K562 (cell line): ENCODE data around the gene SCYL1. TPM values are rescaled to one million over a fixed set of nuclear protein-coding genes. Genes with fewer than 3 reads are reported as not detected.

Experiments used
- EGR1 ChIP-seq: fragments of 450-650 bp; conservative IDR thresholded peaks from 2 replicates; pipeline ENCODE4 v1.6.1; 2017; ENCODE audit warnings: mild to moderate bottlenecking
- FOS ChIP-seq: IDR thresholded peaks from 3 replicates; pipeline ENCODE4 v1.6.1; 2011; ENCODE audit not compliant: insufficient read length; ENCODE audit errors: extremely low read depth
- GTF2F1 ChIP-seq: IDR thresholded peaks from 2 replicates; pipeline ENCODE4 v1.6.1; 2011; ENCODE audit warnings: low read depth, low read length, improper control_type of control experiment
- HMG20A ChIP-seq: fragments of 450-650 bp; formaldehyde crosslinking; conservative IDR thresholded peaks from 2 replicates; pipeline ENCODE4 v1.4.0; 2020; ENCODE audit warnings: mild to moderate bottlenecking, mixed read lengths
- IRF2 ChIP-seq: sonication (generic); formaldehyde crosslinking; IDR thresholded peaks from 2 replicates; pipeline ENCODE4 v1.8.1; 2022; ENCODE audit warnings: mild to moderate bottlenecking, missing genetic modification reagents
- JUND ChIP-seq, 2 experiments: IDR thresholded peaks; 2 replicates in 1 of 2; 3 replicates in 1 of 2; pipeline ENCODE4 v1.6.1; 2011; ENCODE audit warnings: borderline replicate concordance in 2 of 2, low read depth in 2 of 2, low read length in 2 of 2, improper control_type of control experiment in 1 of 2, missing biosample characterization in 1 of 2, missing genetic modification characterization in 1 of 2, missing genetic modification reagents in 1 of 2
- polyA plus RNA-seq, 8 experiments: library from polyadenylated mRNA; depleted of rRNA in 4 of 8; stranded (reverse) in 5 of 8; unstranded in 3 of 8; fragments of >200 nt; fragmentation: Nextera tagmentation in 2 of 8; fragmentation: Illumina TruSeq in 1 of 8; extraction: Ambion mirVana in 2 of 8; extraction: Trizol in 1 of 8; gene quantifications; 2 replicates each; pipeline versions ENCODE4 v1.2.1 to v1.2.3, GENCODE V29; 2011 to 2014; ENCODE audit warnings: inconsistent platforms in 1 of 8, missing spikeins in 1 of 8
- total RNA-seq, 7 experiments: library from RNA; depleted of rRNA in 6 of 7; stranded (reverse); fragments of >200 nt in 6 of 7; fragmentation: Illumina TruSeq in 2 of 7; extraction: Trizol in 2 of 7; gene quantifications; 2 replicates each; pipeline versions ENCODE4 v1.2.1 to v1.2.3, GENCODE V29; 2011 to 2021; ENCODE audit warnings: low replicate concordance in 1 of 7
- TF ChIP-seq, protein P1 (sequence below), 2 experiments: fragments of 450-650 bp in 1 of 2; sonication (generic) in 1 of 2; formaldehyde crosslinking in 1 of 2; IDR thresholded peaks in 1 of 2; conservative IDR thresholded peaks in 1 of 2; 2 replicates each; pipeline versions ENCODE4 v1.6.1 to v1.8.1; 2016 to 2023; ENCODE audit warnings: mild to moderate bottlenecking in 2 of 2, moderate library complexity in 2 of 2, inconsistent platforms in 1 of 2, missing genetic modification reagents in 1 of 2

Gene SCYL1
- total and polyA plus RNA-seq, 9 of the 15 experiments (the other 6 are each of a cell fraction or from before 2014, with no cell fraction given), result 1.9 to 145 (median 57.6) TPM

DNA sequence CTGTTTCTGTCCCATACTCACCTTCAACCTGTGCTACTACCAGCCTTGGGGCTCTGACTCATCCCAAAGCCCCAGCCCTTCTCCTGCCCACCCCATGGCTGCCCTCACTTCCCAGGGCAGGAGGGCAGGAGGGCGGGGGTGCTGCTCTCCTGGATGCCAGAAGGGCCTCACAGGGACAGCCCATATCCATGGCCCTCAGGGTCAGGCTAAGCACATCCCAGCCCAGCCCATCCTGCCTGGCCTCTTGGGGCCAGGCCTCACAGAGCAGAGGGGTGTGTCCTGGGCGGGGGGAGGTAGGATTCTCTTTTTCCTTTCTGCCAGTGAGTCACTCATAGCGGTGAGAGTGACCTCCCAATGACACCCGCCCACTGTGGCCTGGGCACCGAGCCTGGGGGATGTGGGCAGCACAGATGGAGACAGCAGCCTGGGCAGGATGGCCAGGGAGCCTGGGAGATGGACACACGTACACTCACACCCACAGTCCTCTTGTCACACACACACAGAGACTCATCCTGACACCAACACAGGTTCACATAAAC, 30.9 kb downstream of the SCYL1 start (continued):
- TF ChIP-seq, protein P1, sequence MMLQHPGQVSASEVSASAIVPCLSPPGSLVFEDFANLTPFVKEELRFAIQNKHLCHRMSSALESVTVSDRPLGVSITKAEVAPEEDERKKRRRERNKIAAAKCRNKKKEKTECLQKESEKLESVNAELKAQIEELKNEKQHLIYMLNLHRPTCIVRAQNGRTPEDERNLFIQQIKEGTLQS (IDR thresholded peaks at IDR 0.05), result peak; percentile 35; the same call in 1 of the 2 replicates
- TF ChIP-seq, protein P1 (CRISPR knock-in tag; conservative IDR thresholded peaks at IDR 0.05), result no peak
- no peak for TF ChIP-seq GTF2F1
- TF ChIP-seq FOS, result no peak
- peak; percentile 47; the same call in 1 of the 2 replicates for TF ChIP-seq EGR1
- TF ChIP-seq JUND (IDR thresholded peaks at IDR 0.05; ENCODE audit: borderline replicate concordance, low read depth, low read length), result peak; percentile 26; the same call in 1 of the 2 replicates
- no peak for TF ChIP-seq JUND (tag; IDR thresholded peaks at IDR 0.05; ENCODE audit: borderline replicate concordance, low read depth, low read length)
- no peak for TF ChIP-seq HMG20A
- peak; percentile 29; the same call in 1 of the 2 replicates for TF ChIP-seq IRF2
- TF ChIP-seq, all 486 proteins: peak for 7
